NOMO-1 treated with dmso at 0.1 percent for 144 hours (cell line): ENCODE data around the gene GIGYF2.
A peak's percentile ranks its signal among the peaks of the same experiment; 100 is the strongest.
"Not testable (repeated sequence)": the region's sequence is repeated elsewhere in the genome, so short reads cannot be mapped to it uniquely, and the experiment has no call there.

Source experiments
- DNase-seq: peaks from one replicate; lab custom pipeline; 2025; ENCODE audit not compliant: unreplicated experiment; lab: John Stamatoyannopoulos, UW

GIGYF2 gene

GRCh38 chr2:232890896-232891601, 193.9 kb downstream of the GIGYF2 start:
- no peak for DNase-seq

- no peak for DNase-seq
These were observed 194.5 kb downstream of the GIGYF2 start for GRCh38 chr2:232891621-232892071.

- DNase-seq, result no peak
These were observed 195.1 kb downstream of the GIGYF2 start for GRCh38 chr2:232892221-232892620.

GRCh38 chr2:232892843-232893242, 195.7 kb downstream of the GIGYF2 start:
- no peak for DNase-seq

GRCh38 chr2:232893834-232894233, 196.7 kb downstream of the GIGYF2 start:
- no peak for DNase-seq

GRCh38 chr2:232894251-232894650, 197.1 kb downstream of the GIGYF2 start:
- no peak for DNase-seq

- no peak for DNase-seq
These were observed 197.6 kb downstream of the GIGYF2 start for GRCh38 chr2:232894746-232895145.

GRCh38 chr2:232896111-232896510, 199.0 kb downstream of the GIGYF2 start:
- no peak for DNase-seq

- DNase-seq, result no peak
These were observed 199.8 kb downstream of the GIGYF2 start for GRCh38 chr2:232896720-232897597.

- DNase-seq, result no peak
These were observed 200.7 kb downstream of the GIGYF2 start for GRCh38 chr2:232897598-232898408.

- DNase-seq, result no peak
These were observed 201.7 kb downstream of the GIGYF2 start for GRCh38 chr2:232898592-232899543.

GRCh38 chr2:232900811-232901735, 203.9 kb downstream of the GIGYF2 start:
- peak; percentile 56 for DNase-seq

- DNase-seq, result peak; percentile 36
These were observed 204.8 kb downstream of the GIGYF2 start for GRCh38 chr2:232901736-232902578.

GRCh38 chr2:232903989-232904388, 206.9 kb downstream of the GIGYF2 start:
- no peak for DNase-seq

GRCh38 chr2:232906867-232907717, 210.0 kb downstream of the GIGYF2 start:
- DNase-seq, result not testable (repeated sequence)

- not testable (repeated sequence) for DNase-seq
These were observed 210.6 kb downstream of the GIGYF2 start for GRCh38 chr2:232907718-232908085.

- DNase-seq, result no peak
These were observed 211.6 kb downstream of the GIGYF2 start for GRCh38 chr2:232908695-232909094.
